GM12891 (cell line): ENCODE data around the gene LMLN.
"Not testable (repeated sequence)": the region's sequence is repeated elsewhere in the genome, so short reads cannot be mapped to it uniquely, and the experiment has no call there.

Experiments used
- DNase-seq: peaks from one replicate; pipeline ENCODE4 v3.0.0; 2011; ENCODE audit warnings: low spot score; ENCODE audit not compliant: insufficient read length
- FAIRE-seq: peaks from 2 replicates; lab custom pipeline; 2011; peaks lifted over from hg19 to GRCh38; lab: Jason Lieb, UNC
- PAX5 ChIP-seq: IDR thresholded peaks from 2 replicates; pipeline ENCODE4 v1.6.1; 2011; ENCODE audit warnings: low read length, moderate library complexity, mild to moderate bottlenecking; ENCODE audit not compliant: insufficient read depth, severe bottlenecking
- POLR2A ChIP-seq: IDR thresholded peaks from 2 replicates; pipeline ENCODE4 v1.6.1; 2011; ENCODE audit warnings: low read depth, low read length, control low read depth
- POLR2AphosphoS5 ChIP-seq: IDR thresholded peaks from 2 replicates; pipeline ENCODE4 v1.6.1; 2011; ENCODE audit warnings: low read depth, low read length, control low read depth
- POU2F2 ChIP-seq: IDR thresholded peaks from 2 replicates; pipeline ENCODE4 v1.6.1; 2011; ENCODE audit warnings: low read depth, mild to moderate bottlenecking, control low read depth, low read length, moderate library complexity
- SPI1 ChIP-seq: IDR thresholded peaks from 2 replicates; pipeline ENCODE4 v1.6.1; 2011; ENCODE audit warnings: low read depth, low read length, control low read depth
- TAF1 ChIP-seq: IDR thresholded peaks from 2 replicates; pipeline ENCODE4 v1.6.1; 2011; ENCODE audit warnings: low read depth, low read length, control low read depth

Gene LMLN

DNA sequence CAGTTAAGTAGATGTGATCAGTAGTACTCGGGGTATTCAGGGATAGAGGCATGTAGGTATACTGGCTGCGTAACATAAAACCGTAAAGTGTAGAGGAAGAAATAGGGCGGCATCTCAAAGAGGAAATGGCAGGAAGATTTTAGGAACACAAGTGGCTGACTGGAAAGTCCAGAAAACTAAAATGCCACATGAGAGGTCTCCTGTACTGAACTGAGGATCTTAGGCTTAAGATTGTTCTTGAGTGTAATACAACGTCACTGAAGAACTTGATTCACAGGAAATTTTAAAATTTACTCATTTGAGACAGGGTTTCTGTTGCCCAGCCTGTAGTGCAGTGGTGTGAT, 2.3 kb upstream of the LMLN start:
- DNase-seq (no peak), FAIRE-seq (no peak)
- TF ChIP-seq TAF1: no peak
- no peak for TF ChIP-seq POLR2AphosphoS5
- no peak for TF ChIP-seq POU2F2
- TF ChIP-seq POLR2A: no peak
- no peak for TF ChIP-seq PAX5
- no peak for TF ChIP-seq SPI1

DNA sequence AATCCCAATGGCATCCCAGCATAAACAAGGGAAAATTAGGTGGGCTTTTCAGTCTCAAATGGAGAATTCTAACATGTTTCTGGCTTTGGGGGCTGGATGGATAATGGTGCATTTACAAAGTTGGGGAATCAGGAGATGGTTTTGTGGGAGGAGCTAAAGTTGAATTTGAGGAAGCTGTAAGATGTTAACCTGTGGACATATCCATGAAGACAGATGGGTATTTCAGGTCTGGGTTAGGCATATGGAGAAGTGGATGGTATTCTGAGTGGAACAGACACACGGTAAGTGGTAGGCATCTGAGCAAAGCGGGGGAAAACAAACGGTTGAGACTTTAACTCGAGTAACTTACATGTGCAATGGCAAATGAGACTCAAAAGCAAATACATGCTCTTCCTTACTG, 1.7 kb upstream of the LMLN start:
- DNase-seq (no peak), FAIRE-seq (no peak)
- no peak for TF ChIP-seq SPI1
- TF ChIP-seq TAF1: no peak
- TF ChIP-seq POLR2AphosphoS5: no peak
- TF ChIP-seq POLR2A: no peak
- TF ChIP-seq PAX5: no peak
- TF ChIP-seq POU2F2: no peak

DNA sequence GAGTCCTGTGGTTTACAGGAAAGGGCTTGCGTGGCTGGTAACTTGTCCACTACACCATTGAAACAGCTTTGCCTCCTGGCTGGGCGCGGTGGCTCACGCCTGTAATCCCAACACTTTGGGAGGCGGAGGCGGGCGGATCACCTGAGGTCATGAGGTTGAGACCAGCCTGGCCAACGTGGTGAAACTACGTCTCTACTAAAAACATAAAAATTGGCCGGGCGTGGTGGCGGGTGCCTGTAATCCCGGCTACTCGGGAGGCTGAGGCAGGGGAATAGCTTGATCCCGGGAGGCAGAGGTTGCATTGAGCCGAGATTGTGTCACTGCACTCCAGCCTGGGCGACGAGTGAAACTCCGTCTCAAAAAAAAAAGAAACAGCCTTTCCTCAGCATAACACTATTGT, 1.2 kb upstream of the LMLN start:
- FAIRE-seq, DNase-seq: not testable (repeated sequence)

DNA sequence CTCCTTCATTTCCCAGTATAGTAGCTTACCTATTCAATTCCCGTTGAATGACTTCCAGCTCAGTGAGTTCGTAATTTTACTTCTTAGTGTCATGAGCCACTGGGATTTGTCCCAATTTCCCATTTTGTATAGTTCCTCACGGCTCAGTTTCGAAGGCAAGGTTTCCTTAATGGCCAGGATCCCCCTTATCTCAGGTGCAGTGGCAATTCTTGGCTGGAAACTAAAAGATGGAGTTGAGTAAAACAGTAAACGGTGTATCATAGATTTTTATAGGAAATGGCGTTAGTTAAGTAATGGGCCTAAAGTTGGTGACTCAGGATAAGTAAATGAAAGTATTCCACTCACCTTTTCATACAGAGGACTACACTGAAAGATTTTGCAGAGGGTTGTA, 522 bp upstream of the LMLN start:
- TF ChIP-seq POU2F2: no peak
- no peak for TF ChIP-seq PAX5
- no peak for TF ChIP-seq POLR2A
- TF ChIP-seq SPI1: no peak
- no peak for TF ChIP-seq TAF1
- no peak for TF ChIP-seq POLR2AphosphoS5
- no peak for DNase-seq
- FAIRE-seq: no peak

DNA sequence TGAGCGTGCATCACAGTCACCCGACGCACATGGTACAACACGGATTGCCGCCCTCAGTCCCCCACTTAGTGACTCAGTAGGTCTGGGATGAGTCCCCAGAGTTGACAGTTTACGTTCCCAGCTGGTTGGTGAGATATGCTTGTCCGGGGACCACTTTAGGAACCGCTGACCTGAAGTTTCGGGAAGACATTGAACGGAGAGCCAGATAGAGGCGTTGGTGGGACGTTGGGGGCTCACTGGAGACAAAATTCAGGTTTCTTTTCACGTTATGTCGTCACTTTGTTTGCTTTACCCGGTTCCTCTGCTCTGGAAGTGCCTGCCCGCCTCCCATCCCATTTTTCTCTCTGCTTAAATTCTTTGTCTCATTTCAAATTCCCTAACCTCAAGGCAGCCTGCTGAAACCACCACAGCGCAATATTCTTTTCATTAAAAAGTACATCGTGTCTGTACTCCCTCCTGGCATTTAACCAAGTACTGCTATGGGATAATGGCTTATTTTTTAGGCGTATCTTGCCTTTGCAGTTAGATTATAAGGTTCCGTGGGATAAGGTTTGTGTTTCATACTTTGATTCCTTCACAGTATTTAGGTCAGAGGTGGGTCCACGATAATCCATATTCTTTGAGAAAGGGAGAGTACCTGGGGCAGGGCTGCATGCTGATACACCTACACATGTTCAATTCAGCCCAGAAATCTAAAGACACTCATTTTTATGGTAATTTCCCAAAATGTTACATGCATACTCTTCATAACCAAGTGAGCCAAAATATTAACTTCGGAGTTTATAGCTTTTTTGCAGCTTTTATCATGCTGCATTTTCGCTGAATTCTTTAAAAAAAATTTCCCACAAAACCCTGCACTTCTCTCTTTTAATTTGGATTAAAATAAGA, 921 bp downstream of the LMLN start:
- DNase-seq (no peak), FAIRE-seq (peak; percentile 64)
- TF ChIP-seq SPI1 (no peak), POU2F2 (no peak), PAX5 (no peak)

DNA sequence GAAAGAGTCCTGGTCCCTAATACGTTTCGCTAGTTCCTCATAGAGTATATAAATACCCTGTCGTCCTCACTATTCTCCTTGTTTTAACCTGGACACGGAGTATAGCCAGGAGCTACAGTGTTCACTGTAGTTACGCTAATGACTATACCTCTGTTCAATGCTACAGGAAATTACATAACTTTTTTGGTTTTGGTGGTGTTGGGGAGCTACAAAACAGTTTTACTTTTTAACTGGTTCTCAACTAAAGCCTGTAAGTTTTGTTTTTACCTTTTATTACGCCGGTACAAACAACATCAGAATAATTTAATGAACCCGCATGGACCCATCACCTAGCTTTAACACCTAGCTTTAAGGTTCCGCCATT, 1.5 kb downstream of the LMLN start:
- TF ChIP-seq SPI1 (no peak), POU2F2 (no peak), POLR2A (no peak), PAX5 (no peak), TAF1 (no peak), POLR2AphosphoS5 (no peak)
- no peak for FAIRE-seq
- no peak for DNase-seq

DNA sequence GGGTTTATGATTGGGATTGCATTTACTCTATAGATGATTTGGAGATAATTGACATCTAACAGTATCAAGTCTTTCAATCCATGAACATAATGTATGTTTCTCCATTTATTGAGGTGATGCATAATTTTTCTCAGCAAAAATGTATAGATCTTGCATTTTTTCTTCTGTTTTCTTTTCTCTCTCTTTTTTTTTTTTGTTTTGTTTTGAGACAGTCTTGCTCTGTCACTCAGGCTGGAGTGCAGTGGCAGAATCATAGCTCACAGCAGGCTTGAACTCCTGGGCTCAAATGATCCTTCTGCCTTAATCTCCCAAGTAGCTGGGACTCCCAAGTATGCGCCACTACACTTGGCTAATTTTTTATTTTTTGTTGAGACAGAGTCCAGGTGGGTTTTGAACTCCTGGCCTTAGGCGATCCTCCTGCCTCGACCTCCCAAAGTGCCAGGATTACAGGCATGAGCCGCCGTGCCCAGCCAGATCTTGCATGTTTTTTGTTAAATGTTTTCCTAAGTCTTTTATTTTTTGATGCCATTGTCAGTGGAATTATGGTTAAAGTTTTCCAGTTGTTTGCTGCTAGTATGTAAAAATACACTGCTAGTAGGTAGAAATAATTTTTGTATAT, 3.1 kb downstream of the LMLN start:
- DNase-seq: no peak
- TF ChIP-seq POLR2A: no peak
- TF ChIP-seq TAF1: no peak
- TF ChIP-seq POU2F2: no peak
- TF ChIP-seq POLR2AphosphoS5: no peak
- no peak for TF ChIP-seq SPI1
- TF ChIP-seq PAX5: no peak
- FAIRE-seq: no peak

DNA sequence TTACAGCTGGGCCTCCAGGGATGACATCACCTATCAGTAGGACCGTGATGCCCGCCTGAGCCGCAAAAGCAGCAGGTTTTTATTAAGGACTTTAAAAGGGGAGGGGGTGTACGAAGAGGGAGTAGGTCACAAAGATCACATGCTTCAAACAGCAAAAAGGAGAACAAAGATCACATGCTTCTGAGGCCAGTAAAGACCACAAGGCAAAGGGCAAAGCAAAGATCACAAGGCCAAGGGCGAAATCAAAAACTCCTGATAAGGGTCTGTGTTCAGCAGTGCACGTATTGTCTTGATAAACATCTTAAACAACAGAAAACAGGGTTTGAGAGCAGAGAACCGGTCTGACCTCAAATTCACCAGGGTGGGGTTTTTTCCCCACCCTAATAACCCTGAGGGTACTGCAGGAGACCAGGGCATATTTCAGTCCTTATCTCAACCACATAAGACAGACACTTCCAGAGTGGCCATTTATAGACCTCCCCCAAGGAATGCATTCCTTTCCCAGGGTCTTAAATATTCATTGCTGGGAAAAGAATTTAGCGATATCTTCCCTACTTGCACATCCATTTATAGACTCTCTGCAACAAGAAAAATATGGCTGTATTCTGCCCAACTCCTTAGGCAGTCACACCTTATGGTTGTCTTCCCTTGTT, 7.4 kb downstream of the LMLN start:
- not testable (repeated sequence) for FAIRE-seq, DNase-seq

DNA sequence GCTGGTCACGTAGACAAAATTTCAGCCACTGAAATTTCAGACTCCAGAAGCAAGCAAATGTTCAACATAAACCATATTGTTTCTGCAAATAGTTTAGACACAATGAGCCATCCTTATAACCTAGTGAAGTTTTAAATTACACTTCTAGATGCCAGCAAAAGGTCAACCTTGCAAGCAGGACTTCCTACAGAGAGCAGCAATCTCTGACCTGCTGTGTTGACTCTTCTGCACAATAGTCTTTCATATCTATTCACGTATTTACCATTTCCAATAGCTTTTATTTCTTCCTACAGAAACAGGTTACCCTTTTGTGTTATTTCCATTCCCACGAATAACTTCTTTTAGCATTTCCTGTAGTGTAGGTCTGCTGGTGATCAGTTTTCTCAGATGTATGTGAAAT, 10.6 kb downstream of the LMLN start:
- TF ChIP-seq PAX5 (no peak), POLR2A (no peak), SPI1 (no peak), POU2F2 (no peak), POLR2AphosphoS5 (no peak), TAF1 (no peak)
- no peak for FAIRE-seq
- no peak for DNase-seq

DNA sequence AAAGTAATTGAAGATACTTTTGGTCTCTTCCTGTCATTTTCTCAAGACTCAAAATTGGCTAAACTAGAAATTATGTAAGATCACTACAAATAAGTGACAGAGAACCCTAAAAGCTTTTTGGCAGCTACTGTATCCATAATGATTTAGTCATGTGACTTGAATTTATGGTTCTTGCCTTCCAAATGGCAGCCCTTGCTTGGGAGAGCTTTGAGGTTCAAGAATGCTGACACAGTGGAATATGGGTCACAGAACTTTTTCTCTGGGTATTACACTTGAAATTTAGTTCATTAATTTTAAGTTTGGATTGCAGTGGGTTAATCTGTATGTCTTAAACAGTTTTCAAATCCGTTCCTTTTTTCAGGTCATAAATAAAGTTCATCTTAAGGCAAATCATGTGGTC, 14.0 kb downstream of the LMLN start:
- DNase-seq (no peak), FAIRE-seq (no peak)
- no peak for TF ChIP-seq TAF1
- TF ChIP-seq SPI1: no peak
- TF ChIP-seq POLR2AphosphoS5: no peak
